Prostate gland (tissue), 2 donors: ENCODE data around the gene CFAP20DC. TPM values are rescaled to one million over a fixed set of nuclear protein-coding genes. Genes with fewer than 3 reads are reported as not detected.

ENCODE experiments used
- DNase-seq: peaks from one replicate; pipeline ENCODE4 v3.0.0-alpha.2; 2019; ENCODE audit warnings: low spot score
- H3K27ac ChIP-seq, 2 donors: fragments of 200-600 bp; sonication (generic); 2 replicates each; pipeline ENCODE4 v1.5.1; 2017 to 2019
- H3K27me3 ChIP-seq: fragments of 200-600 bp; sonication (generic); replicated peaks from 2 replicates; pipeline ENCODE4 v1.5.1; 2019; ENCODE audit not compliant: insufficient read depth
- H3K36me3 ChIP-seq, 2 donors: fragments of 200-600 bp; sonication (generic); 1 replicate in 1 of 2; 2 replicates in 1 of 2; pipeline versions ENCODE4 v1.5.1 to v1.8.1; 2017 to 2019
- H3K4me1 ChIP-seq: fragments of 200-600 bp; sonication (generic); replicated peaks from 2 replicates; pipeline ENCODE4 v1.5.1; 2019
- H3K4me3 ChIP-seq, 2 donors: fragments of 200-600 bp; sonication (generic); 2 replicates each; pipeline ENCODE4 v1.5.1; 2017 to 2019
- H3K9me3 ChIP-seq: fragments of 200-600 bp; sonication (generic); 2 replicates; pipeline ENCODE4 v1.5.1; 2017
- CTCF ChIP-seq, 4 experiments: fragments of 200-600 bp in 2 of 4; fragments of 450-650 bp in 2 of 4; sonication (generic) in 2 of 4; IDR thresholded peaks; 1 replicate in 3 of 4; 2 replicates in 1 of 4; pipeline ENCODE4 v1.5.1; 2016 to 2019; ENCODE audit warnings: antibody characterized with exemption in 4 of 4, mild to moderate bottlenecking in 2 of 4, moderate library complexity in 2 of 4
- POLR2A ChIP-seq: fragments of 450-650 bp; IDR thresholded peaks from one replicate; pipeline ENCODE4 v1.6.1; 2016; ENCODE audit warnings: antibody characterized with exemption, mild to moderate bottlenecking
- POLR2AphosphoS5 ChIP-seq: sonication (generic); formaldehyde crosslinking; IDR thresholded peaks from one replicate; pipeline ENCODE4 v1.6.1; 2017; ENCODE audit warnings: antibody characterized with exemption
- whole genome bisulfite sequencing: methylation state at CpG from one replicate; pipeline ENCODE4 v1.1.5; 2018; 5-methylcytosine and 5-hydroxymethylcytosine counted together
- intact Hi-C: fragments of 100-400 bp; cut with DNase I; formaldehyde crosslinking; loops from one replicate; pipeline ENCODE4 v1.14.2; 2022
- total RNA-seq, 2 donors: library from RNA; depleted of rRNA; stranded (reverse); fragments of >200 nt; gene quantifications; one replicate each; pipeline ENCODE4 v1.1.0, GENCODE V29; 2016

The CFAP20DC gene
- total RNA-seq, 2 donors from 2014 or later: 0.36 to 8.3 TPM

- DNase-seq: no peak
- H3K27ac ChIP-seq: no peak overlapping the region
- intact Hi-C loops: no loop called here
- H3K27me3 ChIP-seq: no peaks in the 10 kb centered on the region
- TF ChIP-seq POLR2AphosphoS5 (peak; percentile 44), CTCF (IDR thresholded peaks at IDR 0.05) (no peak)
- 26% methylated on average over 3 of the region's 3 CpGs for WGBS
- peaks cover 3% of the 10 kb centered on the region for H3K4me1 ChIP-seq
- H3K4me3 ChIP-seq: no peak overlapping the region
- H3K36me3 ChIP-seq: no peaks in the 10 kb centered on the region
- H3K9me3 ChIP-seq: no peaks in the 10 kb centered on the region
Measured at GRCh38 chr3:58723173-58723572, 326.7 kb downstream of the CFAP20DC start.

GRCh38 chr3:58722561-58722960 lies 327.3 kb downstream of the CFAP20DC start:
- TF ChIP-seq POLR2A (no peak), CTCF (IDR thresholded peaks at IDR 0.05) (no peak), POLR2AphosphoS5 (no peak)
- whole genome bisulfite sequencing: 35% methylated on average over 4 of the region's 4 CpGs
- intact Hi-C loops: no loop called here

GRCh38 chr3:58720526-58720925 lies 329.3 kb downstream of the CFAP20DC start:
- H3K4me1 ChIP-seq: peaks cover 3% of the 10 kb centered on the region
- H3K4me3 ChIP-seq: no peak overlapping the region
- intact Hi-C loops: no loop called here
- WGBS: 32% methylated on average over 3 of the region's 3 CpGs
- no peaks in the 10 kb centered on the region for H3K36me3 ChIP-seq
- no peak for DNase-seq
- H3K27ac ChIP-seq: no peak overlapping the region
- TF ChIP-seq POLR2A: no peak
- TF ChIP-seq POLR2AphosphoS5: peak; percentile 11
- no peak for TF ChIP-seq CTCF (IDR thresholded peaks at IDR 0.05)
- no peaks in the 10 kb centered on the region for H3K9me3 ChIP-seq
- no peaks in the 10 kb centered on the region for H3K27me3 ChIP-seq

More at GRCh38 chr3:58722561-58722960, 327.3 kb downstream of the CFAP20DC start:
- DNase-seq: peak; percentile 5
- Histone ChIP-seq H3K4me1 (peaks cover 3% of the 10 kb centered on the region), H3K27ac (no peak overlapping the region), H3K36me3 (no peaks in the 10 kb centered on the region), H3K27me3 (no peaks in the 10 kb centered on the region), H3K4me3 (no peak overlapping the region), H3K9me3 (no peaks in the 10 kb centered on the region)

- 78% methylated on average over 2 of the region's 2 CpGs for WGBS
- intact Hi-C loops: no loop called here
- no peak overlapping the region for H3K4me3 ChIP-seq
- no peaks in the 10 kb centered on the region for H3K9me3 ChIP-seq
- H3K36me3 ChIP-seq: no peaks in the 10 kb centered on the region
- DNase-seq: no peak
- no peak overlapping the region for H3K27ac ChIP-seq
- TF ChIP-seq POLR2AphosphoS5 (no peak), POLR2A (no peak), CTCF (IDR thresholded peaks at IDR 0.05) (no peak)
- no peaks in the 10 kb centered on the region for H3K27me3 ChIP-seq
- peaks cover 3% of the 10 kb centered on the region for H3K4me1 ChIP-seq
Measured at GRCh38 chr3:58719684-58720083, 330.1 kb downstream of the CFAP20DC start.

- Histone ChIP-seq H3K27me3 (no peaks in the 10 kb centered on the region), H3K4me3 (no peak overlapping the region), H3K27ac (no peak overlapping the region), H3K36me3 (no peaks in the 10 kb centered on the region), H3K4me1 (no peaks in the 10 kb centered on the region), H3K9me3 (no peaks in the 10 kb centered on the region)
- TF ChIP-seq CTCF (IDR thresholded peaks at IDR 0.05): no peak
- TF ChIP-seq POLR2AphosphoS5: no peak
- TF ChIP-seq POLR2A: no peak
- DNase-seq: no peak
- 91% methylated on average over 3 of the region's 3 CpGs for WGBS
- intact Hi-C loops: no loop called here
Measured at GRCh38 chr3:58713715-58714401, 336.0 kb downstream of the CFAP20DC start.
